ENCODE results near the gene MACROD2.

Gene MACROD2

GRCh38 chr20:15889514-15890256, 1894.4 kb downstream of the MACROD2 start:
- no peak for DNase-seq (ENCODE audit: insufficient read length, low spot score)
- no peak for FAIRE-seq
- no peak for TF ChIP-seq POU2F2 (IDR thresholded peaks at IDR 0.05; ENCODE audit: low read depth, low read length)
- TF ChIP-seq PAX5 (IDR thresholded peaks at IDR 0.05; ENCODE audit: insufficient read depth, low read length, severe bottlenecking) = no peak
- no peak for TF ChIP-seq TAF1 (IDR thresholded peaks at IDR 0.05; ENCODE audit: low read depth, low read length)
- TF ChIP-seq POLR2A (IDR thresholded peaks at IDR 0.05; ENCODE audit: low read depth, low read length) = no peak
- no peak for TF ChIP-seq SPI1 (IDR thresholded peaks at IDR 0.05; ENCODE audit: low read depth, low read length)
- no peak for TF ChIP-seq POLR2AphosphoS5 (IDR thresholded peaks at IDR 0.05; ENCODE audit: low read depth, low read length)

DNA sequence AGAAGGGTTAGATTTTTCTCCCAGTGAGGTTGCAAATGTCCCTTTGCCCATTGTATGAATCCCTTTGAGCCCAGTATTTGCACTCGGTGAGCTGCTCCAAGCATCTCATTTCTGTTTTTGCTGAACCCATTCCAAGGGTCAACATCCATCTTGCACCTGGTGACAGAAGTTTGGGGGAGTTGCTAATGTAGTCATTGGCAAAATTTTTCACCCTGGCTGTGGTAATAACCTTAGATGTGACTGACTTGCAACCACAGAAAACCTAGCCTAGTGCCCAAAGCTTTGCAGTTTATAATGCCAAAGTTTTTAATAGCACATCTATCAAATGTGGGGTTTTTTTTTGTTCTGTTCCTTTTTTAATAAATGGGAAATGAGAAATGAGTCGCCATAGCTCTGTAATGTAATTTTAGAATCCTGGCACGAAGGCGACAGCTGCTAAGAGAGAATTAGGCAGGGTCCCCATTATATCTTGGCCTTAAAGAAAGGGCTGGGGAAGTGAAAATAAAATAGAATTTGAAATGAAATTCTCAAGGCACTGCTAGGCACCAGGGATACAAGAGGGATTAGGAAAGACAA, 1895.2 kb downstream of the MACROD2 start:
- no peak for DNase-seq (ENCODE audit: insufficient read length, low spot score)
- FAIRE-seq = no peak
- TF ChIP-seq POLR2AphosphoS5 (IDR thresholded peaks at IDR 0.05; ENCODE audit: low read depth, low read length) (no peak), POLR2A (IDR thresholded peaks at IDR 0.05; ENCODE audit: low read depth, low read length) (no peak), PAX5 (IDR thresholded peaks at IDR 0.05; ENCODE audit: insufficient read depth, low read length, severe bottlenecking) (no peak), SPI1 (IDR thresholded peaks at IDR 0.05; ENCODE audit: low read depth, low read length) (no peak), POU2F2 (IDR thresholded peaks at IDR 0.05; ENCODE audit: low read depth, low read length) (no peak), TAF1 (IDR thresholded peaks at IDR 0.05; ENCODE audit: low read depth, low read length) (no peak)

DNA sequence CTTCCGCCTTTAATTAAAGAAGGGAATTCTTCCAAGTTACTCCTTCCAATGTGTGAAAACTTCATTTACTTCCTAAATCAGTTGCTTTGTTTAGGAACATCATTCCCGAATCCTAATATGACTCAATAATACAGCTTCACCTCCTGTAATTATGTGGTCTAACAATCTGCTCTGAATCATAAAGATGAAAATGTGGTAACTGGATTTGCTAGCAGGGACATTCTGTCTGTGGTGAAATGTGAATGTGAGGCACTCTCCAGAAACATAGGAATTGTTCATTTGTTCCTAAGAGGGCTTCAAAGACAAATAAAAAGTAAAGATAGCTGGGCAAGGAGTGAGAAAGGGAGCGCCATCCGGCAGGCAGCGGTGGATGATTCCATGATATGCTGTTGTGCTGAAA, 1899.8 kb downstream of the MACROD2 start:
- no peak for TF ChIP-seq POLR2AphosphoS5 (IDR thresholded peaks at IDR 0.05; ENCODE audit: low read depth, low read length)
- TF ChIP-seq SPI1 (IDR thresholded peaks at IDR 0.05; ENCODE audit: low read depth, low read length) = no peak
- FAIRE-seq (no peak), DNase-seq (ENCODE audit: insufficient read length, low spot score) (no peak)

DNA sequence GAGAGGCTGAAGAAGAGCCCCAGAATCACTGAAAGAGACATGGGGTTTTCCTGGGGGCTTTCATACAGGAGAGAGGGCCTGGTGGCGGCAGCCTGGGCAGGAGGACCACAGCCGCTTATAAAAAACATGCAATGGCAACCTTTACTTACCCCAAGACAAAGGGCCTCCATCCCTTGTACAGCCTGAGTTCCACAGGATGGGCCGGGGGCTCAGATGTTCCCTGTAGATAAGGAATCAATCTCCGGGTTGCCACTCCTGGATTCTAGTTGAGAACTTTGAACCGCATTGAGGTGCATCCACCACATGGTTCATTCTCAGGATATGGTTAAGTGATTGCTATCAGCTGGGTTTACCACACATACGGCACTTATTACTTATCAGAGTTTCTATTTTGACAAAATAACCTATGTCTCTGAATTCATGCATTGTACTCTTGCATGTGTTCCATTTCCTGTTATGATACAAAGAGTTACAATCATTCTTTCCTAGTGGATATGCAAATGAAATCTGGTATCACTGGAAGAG, 1900.3 kb downstream of the MACROD2 start:
- no peak for FAIRE-seq
- TF ChIP-seq POLR2AphosphoS5 (IDR thresholded peaks at IDR 0.05; ENCODE audit: low read depth, low read length) (no peak), TAF1 (IDR thresholded peaks at IDR 0.05; ENCODE audit: low read depth, low read length) (no peak), POU2F2 (IDR thresholded peaks at IDR 0.05; ENCODE audit: low read depth, low read length) (no peak), POLR2A (IDR thresholded peaks at IDR 0.05; ENCODE audit: low read depth, low read length) (no peak), SPI1 (IDR thresholded peaks at IDR 0.05; ENCODE audit: low read depth, low read length) (no peak), PAX5 (IDR thresholded peaks at IDR 0.05; ENCODE audit: insufficient read depth, low read length, severe bottlenecking) (no peak)
- DNase-seq (ENCODE audit: insufficient read length, low spot score) = no peak

GRCh38 chr20:15899967-15900366, 1904.7 kb downstream of the MACROD2 start:
- FAIRE-seq (no peak), DNase-seq (ENCODE audit: insufficient read length, low spot score) (no peak)
- TF ChIP-seq POU2F2 (IDR thresholded peaks at IDR 0.05; ENCODE audit: low read depth, low read length) (no peak), TAF1 (IDR thresholded peaks at IDR 0.05; ENCODE audit: low read depth, low read length) (no peak), SPI1 (IDR thresholded peaks at IDR 0.05; ENCODE audit: low read depth, low read length) (no peak), POLR2AphosphoS5 (IDR thresholded peaks at IDR 0.05; ENCODE audit: low read depth, low read length) (no peak), POLR2A (IDR thresholded peaks at IDR 0.05; ENCODE audit: low read depth, low read length) (no peak), PAX5 (IDR thresholded peaks at IDR 0.05; ENCODE audit: insufficient read depth, low read length, severe bottlenecking) (no peak)

- no peak for FAIRE-seq
- no peak for TF ChIP-seq SPI1 (IDR thresholded peaks at IDR 0.05; ENCODE audit: low read depth, low read length)
- DNase-seq (ENCODE audit: insufficient read length, low spot score) = no peak
These were observed 1905.1 kb downstream of the MACROD2 start for GRCh38 chr20:15900443-15900842.

GRCh38 chr20:15902493-15902892, 1907.2 kb downstream of the MACROD2 start:
- DNase-seq (ENCODE audit: insufficient read length, low spot score) = no peak

GRCh38 chr20:15905661-15906060, 1910.3 kb downstream of the MACROD2 start:
- FAIRE-seq = no peak
- TF ChIP-seq POLR2AphosphoS5 (IDR thresholded peaks at IDR 0.05; ENCODE audit: low read depth, low read length) (no peak), SPI1 (IDR thresholded peaks at IDR 0.05; ENCODE audit: low read depth, low read length) (no peak), TAF1 (IDR thresholded peaks at IDR 0.05; ENCODE audit: low read depth, low read length) (no peak)

More at GRCh38 chr20:15902493-15902892, 1907.2 kb downstream of the MACROD2 start:
- no peak for FAIRE-seq
- no peak for TF ChIP-seq POLR2A (IDR thresholded peaks at IDR 0.05; ENCODE audit: low read depth, low read length)
- no peak for TF ChIP-seq SPI1 (IDR thresholded peaks at IDR 0.05; ENCODE audit: low read depth, low read length)
- TF ChIP-seq POU2F2 (IDR thresholded peaks at IDR 0.05; ENCODE audit: low read depth, low read length) = no peak
- no peak for TF ChIP-seq PAX5 (IDR thresholded peaks at IDR 0.05; ENCODE audit: insufficient read depth, low read length, severe bottlenecking)
- TF ChIP-seq TAF1 (IDR thresholded peaks at IDR 0.05; ENCODE audit: low read depth, low read length) = no peak
- TF ChIP-seq POLR2AphosphoS5 (IDR thresholded peaks at IDR 0.05; ENCODE audit: low read depth, low read length) = no peak

GRCh38 chr20:15909995-15910394, 1914.7 kb downstream of the MACROD2 start:
- no peak for FAIRE-seq
- DNase-seq (ENCODE audit: insufficient read length, low spot score) = no peak
- TF ChIP-seq SPI1 (IDR thresholded peaks at IDR 0.05; ENCODE audit: low read depth, low read length) (no peak), PAX5 (IDR thresholded peaks at IDR 0.05; ENCODE audit: insufficient read depth, low read length, severe bottlenecking) (no peak), POU2F2 (IDR thresholded peaks at IDR 0.05; ENCODE audit: low read depth, low read length) (no peak), POLR2AphosphoS5 (IDR thresholded peaks at IDR 0.05; ENCODE audit: low read depth, low read length) (no peak), TAF1 (IDR thresholded peaks at IDR 0.05; ENCODE audit: low read depth, low read length) (no peak), POLR2A (IDR thresholded peaks at IDR 0.05; ENCODE audit: low read depth, low read length) (no peak)

More at GRCh38 chr20:15905661-15906060, 1910.3 kb downstream of the MACROD2 start:
- DNase-seq (ENCODE audit: insufficient read length, low spot score) = no peak

- FAIRE-seq = no peak
- TF ChIP-seq PAX5 (IDR thresholded peaks at IDR 0.05; ENCODE audit: insufficient read depth, low read length, severe bottlenecking) (no peak), POLR2A (IDR thresholded peaks at IDR 0.05; ENCODE audit: low read depth, low read length) (no peak), POLR2AphosphoS5 (IDR thresholded peaks at IDR 0.05; ENCODE audit: low read depth, low read length) (no peak), TAF1 (IDR thresholded peaks at IDR 0.05; ENCODE audit: low read depth, low read length) (no peak), SPI1 (IDR thresholded peaks at IDR 0.05; ENCODE audit: low read depth, low read length) (no peak), POU2F2 (IDR thresholded peaks at IDR 0.05; ENCODE audit: low read depth, low read length) (no peak)
- no peak for DNase-seq (ENCODE audit: insufficient read length, low spot score)
These were observed 1916.3 kb downstream of the MACROD2 start for GRCh38 chr20:15911581-15911980.
